Fibroblast of villous mesenchyme (primary cell): ENCODE measurements around the gene SPSB4. TPM values are rescaled to one million over a fixed set of nuclear protein-coding genes. Genes with fewer than 3 reads are reported as not detected.

Experiments
- DNase-seq: peaks from one replicate; pipeline ENCODE4 v3.0.0-alpha.2; 2010; ENCODE audit warnings: low read depth
- H3K4me3 ChIP-seq: 2 replicates; pipeline ENCODE4 v1.5.1; 2011; ENCODE audit warnings: low read depth, mild to moderate bottlenecking, low read length
- CTCF ChIP-seq: IDR thresholded peaks from 2 replicates; pipeline ENCODE4 v1.5.1; 2012; ENCODE audit warnings: low read depth, mild to moderate bottlenecking, low read length; ENCODE audit not compliant: insufficient read depth
- total RNA-seq: library from RNA; depleted of rRNA; stranded (reverse); fragments of >200 nt; gene quantifications from 2 replicates; pipeline ENCODE4 v1.2.3, GENCODE V29; 2012

SPSB4 gene
- total RNA-seq, 1 donor: not detected

- TF ChIP-seq CTCF: no peak
- H3K4me3 ChIP-seq: no peak overlapping the region
- no peak for DNase-seq
Observed at GRCh38 chr3:141124715-141125114, 73.6 kb downstream of the SPSB4 start.

- no peak for DNase-seq
- H3K4me3 ChIP-seq: no peak overlapping the region
- no peak for TF ChIP-seq CTCF
Observed at GRCh38 chr3:141125351-141125750, 74.2 kb downstream of the SPSB4 start.

GRCh38 chr3:141126661-141127343, 75.7 kb downstream of the SPSB4 start:
- DNase-seq: no peak
- TF ChIP-seq CTCF: no peak
- no peak overlapping the region for H3K4me3 ChIP-seq

- TF ChIP-seq CTCF: no peak
- DNase-seq: no peak
- H3K4me3 ChIP-seq: no peak overlapping the region
Observed at GRCh38 chr3:141127344-141128125, 76.4 kb downstream of the SPSB4 start.

- TF ChIP-seq CTCF: no peak
- DNase-seq: no peak
- no peak overlapping the region for H3K4me3 ChIP-seq
Observed at GRCh38 chr3:141128126-141128777, 77.1 kb downstream of the SPSB4 start.

GRCh38 chr3:141129049-141129448, 77.9 kb downstream of the SPSB4 start:
- no peak overlapping the region for H3K4me3 ChIP-seq
- no peak for DNase-seq
- no peak for TF ChIP-seq CTCF
